Keratinocyte (primary cell): ENCODE measurements around the gene CIDEA. TPM values are rescaled to one million over a fixed set of nuclear protein-coding genes. Genes with fewer than 3 reads are reported as not detected.

Source experiments
- DNase-seq: peaks from one replicate; pipeline ENCODE4 v3.0.0-alpha.2; 2011; ENCODE audit warnings: low read depth, missing footprints, low spot score
- FAIRE-seq: peaks from 2 replicates; lab custom pipeline; 2011; peaks lifted over from hg19 to GRCh38; lab: Jason Lieb, UNC
- H2AFZ ChIP-seq: 2 replicates; pipeline ENCODE4 v1.6.0; 2012; ENCODE audit warnings: low read length, control low read depth, inconsistent platforms; ENCODE audit not compliant: control insufficient read depth
- H3K27ac ChIP-seq: 2 replicates; pipeline ENCODE4 v1.5.1; 2011; ENCODE audit warnings: low read length; ENCODE audit not compliant: control insufficient read depth, insufficient read depth
- H3K27me3 ChIP-seq: 3 replicates; pipeline ENCODE4 v1.6.0; 2011; ENCODE audit warnings: low read length; ENCODE audit not compliant: control insufficient read depth, insufficient read depth; ENCODE audit errors: extremely low read depth
- H3K36me3 ChIP-seq, 2 experiments: 2 replicates in 1 of 2; 3 replicates in 1 of 2; pipeline ENCODE4 v1.5.1; 2011; ENCODE audit warnings: low read length in 2 of 2, mild to moderate bottlenecking in 1 of 2; ENCODE audit not compliant: control insufficient read depth in 2 of 2, insufficient read depth in 2 of 2; ENCODE audit errors: extremely low read depth in 1 of 2
- H3K4me1 ChIP-seq: 3 replicates; pipeline ENCODE4 v1.5.1; 2011; ENCODE audit warnings: low read length; ENCODE audit not compliant: control insufficient read depth, insufficient read depth; ENCODE audit errors: extremely low read depth
- H3K4me2 ChIP-seq: 3 replicates; pipeline ENCODE4 v1.6.0; 2011; ENCODE audit warnings: low read depth, low read length; ENCODE audit not compliant: control insufficient read depth, insufficient read depth; ENCODE audit errors: extremely low read depth
- H3K4me3 ChIP-seq, 3 experiments: fragments of 200-600 bp in 1 of 3; sonication (generic) in 1 of 3; 2 replicates in 2 of 3; 3 replicates in 1 of 3; pipeline ENCODE4 v1.5.1; 2011 to 2016; ENCODE audit warnings: low read length in 3 of 3, mild to moderate bottlenecking in 3 of 3, control low read depth in 2 of 3, inconsistent platforms in 1 of 3, low read depth in 1 of 3, mixed read lengths in 1 of 3, mixed run types in 1 of 3, moderate library complexity in 1 of 3; ENCODE audit not compliant: control insufficient read depth in 2 of 3, insufficient read depth in 2 of 3; ENCODE audit errors: extremely low read depth in 1 of 3
- H3K79me2 ChIP-seq: 2 replicates; pipeline ENCODE4 v1.6.0; 2012; ENCODE audit warnings: low read length; ENCODE audit not compliant: control insufficient read depth, insufficient read depth
- H3K9ac ChIP-seq: 3 replicates; pipeline ENCODE4 v1.6.0; 2011; ENCODE audit warnings: low read length; ENCODE audit not compliant: control insufficient read depth, insufficient read depth; ENCODE audit errors: extremely low read depth
- H3K9me1 ChIP-seq: 3 replicates; pipeline ENCODE4 v1.6.0; 2011; ENCODE audit warnings: low read length; ENCODE audit not compliant: control insufficient read depth, insufficient read depth; ENCODE audit errors: extremely low read depth
- H3K9me3 ChIP-seq: 2 replicates; pipeline ENCODE4 v1.5.1; 2012; ENCODE audit warnings: low read depth, low read length; ENCODE audit not compliant: control insufficient read depth
- H4K20me1 ChIP-seq: 3 replicates; pipeline ENCODE4 v1.6.0; 2011; ENCODE audit warnings: low read length; ENCODE audit not compliant: control insufficient read depth, insufficient read depth; ENCODE audit errors: extremely low read depth
- CTCF ChIP-seq, 3 experiments: IDR thresholded peaks in 1 of 3; conservative IDR thresholded peaks in 1 of 3; optimal IDR thresholded peaks in 1 of 3; 2 replicates in 2 of 3; 3 replicates in 1 of 3; pipeline versions ENCODE3 to v1.5.1; 2011; ENCODE audit warnings: low read length in 3 of 3, mild to moderate bottlenecking in 3 of 3, moderate library complexity in 2 of 3, control low read depth in 1 of 3, inconsistent platforms in 1 of 3; ENCODE audit not compliant: insufficient read depth in 2 of 3; ENCODE audit errors: extremely low read depth in 1 of 3
- EZH2 ChIP-seq: IDR thresholded peaks from one replicate; pipeline ENCODE4 v1.6.1; 2012; ENCODE audit warnings: inconsistent platforms, mild to moderate bottlenecking, low read length, moderate library complexity
- dilution Hi-C: fragments of 300-500 bp; cut with MboI; formaldehyde crosslinking; loops from one replicate; pipeline ENCODE4 v1.7.0; 2020; ENCODE audit warnings: low sequenced_read_pairs; ENCODE audit not compliant: extremely low pct_ligation_motif_present
- polyA plus RNA-seq, 5 experiments: library from polyadenylated mRNA; depleted of rRNA in 3 of 5; stranded (reverse) in 3 of 5; stranded (forward) in 1 of 5; unstranded in 1 of 5; fragments of >200 nt; gene quantifications; 1 replicate in 1 of 5; 2 replicates in 3 of 5; 3 replicates in 1 of 5; pipeline versions ENCODE4 v1.2.1 to v1.2.3, GENCODE V29; 2011 to 2012; ENCODE audit warnings: missing spikeins in 2 of 5, low read depth in 1 of 5, low replicate concordance in 1 of 5

CIDEA gene
- polyA plus RNA-seq, 1 donor (not counting 4 experiments of a cell fraction or from before 2014, with no cell fraction given) = 1.2 TPM

GRCh38 chr18:12308386-12309100 is 54.4 kb downstream of the CIDEA start:
- DNase-seq (no peak), FAIRE-seq (peak; percentile 36)
- no peaks in the 10 kb centered on the region for H3K9me3 ChIP-seq
- no peaks in the 10 kb centered on the region for H3K27me3 ChIP-seq
- peak overlapping the region; percentile 96 for H3K27ac ChIP-seq
- peaks cover 11 to 35% of the 10 kb centered on the region in 2 experiments for H3K36me3 ChIP-seq
- H3K4me2 ChIP-seq = peak overlapping the region; percentile 100
- H3K9ac ChIP-seq = peak overlapping the region; percentile 98
- H3K9me1 ChIP-seq = no peaks in the 10 kb centered on the region
- TF ChIP-seq EZH2 = no peak
- TF ChIP-seq CTCF (optimal IDR thresholded peaks at IDR 0.05 in 1 of 3, IDR thresholded peaks at IDR 0.05 in 1 of 3, conservative IDR thresholded peaks at IDR 0.05 in 1 of 3; ENCODE audit: extremely low read depth in 1 of 3, insufficient read depth in 2 of 3, low read length in 3 of 3) = no peak
- dilution Hi-C loops = no loop called here
- peak overlapping the region; percentile 80 to 89 (median 83) for H3K4me3 ChIP-seq
- H3K4me1 ChIP-seq = peaks cover 33% of the 10 kb centered on the region
- H3K79me2 ChIP-seq = peaks cover 46% of the 10 kb centered on the region
- no peak overlapping the region for H2AFZ ChIP-seq
- no peaks in the 10 kb centered on the region for H4K20me1 ChIP-seq

- peaks cover 16 to 47% of the 10 kb centered on the region in 2 experiments for H3K36me3 ChIP-seq
- peak overlapping the region; percentile 100 for H3K4me2 ChIP-seq
- H3K4me3 ChIP-seq = peak overlapping the region; percentile 80 to 89 (median 83)
- peaks cover 42% of the 10 kb centered on the region for H3K4me1 ChIP-seq
- no peaks in the 10 kb centered on the region for H3K9me3 ChIP-seq
- H3K27ac ChIP-seq = peak overlapping the region; percentile 96
- H2AFZ ChIP-seq = no peak overlapping the region
- TF ChIP-seq CTCF (optimal IDR thresholded peaks at IDR 0.05 in 1 of 3, IDR thresholded peaks at IDR 0.05 in 1 of 3, conservative IDR thresholded peaks at IDR 0.05 in 1 of 3; ENCODE audit: extremely low read depth in 1 of 3, insufficient read depth in 2 of 3, low read length in 3 of 3) (no peak), EZH2 (no peak)
- dilution Hi-C loops = no loop called here
- H4K20me1 ChIP-seq = no peaks in the 10 kb centered on the region
- DNase-seq (no peak), FAIRE-seq (peak; percentile 84)
- H3K9ac ChIP-seq = peak overlapping the region; percentile 98
- peaks cover 57% of the 10 kb centered on the region for H3K79me2 ChIP-seq
- H3K9me1 ChIP-seq = no peaks in the 10 kb centered on the region
- H3K27me3 ChIP-seq = no peaks in the 10 kb centered on the region
These were observed 55.6 kb downstream of the CIDEA start for GRCh38 chr18:12309683-12310198.
